GM23338 (cell line): ENCODE results near the gene APOBR. TPM values are rescaled to one million over a fixed set of nuclear protein-coding genes. Genes with fewer than 3 reads are reported as not detected.

Experiments used
- ATAC-seq: fragments of 200-7000 bp; cut with Tn5 transposase; 3 replicates; pipeline ENCODE4 v1.9.1; 2020
- DNase-seq: peaks from one replicate; pipeline ENCODE4 v3.0.0-alpha.2; 2015; ENCODE audit warnings: low spot score
- H2AFZ ChIP-seq: fragments of 200-600 bp; sonication (generic); 2 replicates; pipeline ENCODE4 v1.8.0; 2016; ENCODE audit warnings: antibody characterized with exemption, mild to moderate bottlenecking, moderate library complexity
- H3F3A ChIP-seq: fragments of 200-600 bp; sonication (generic); replicated peaks from 2 replicates; pipeline ENCODE4 v1.8.0; 2017; ENCODE audit warnings: antibody characterized with exemption, mixed run types, low read depth
- H3K27ac ChIP-seq: fragments of 200-600 bp; sonication (generic); 2 replicates; pipeline ENCODE4 v1.6.1; 2016; ENCODE audit warnings: low read depth
- H3K27me3 ChIP-seq: fragments of 200-600 bp; sonication (generic); 2 replicates; pipeline ENCODE4 v1.8.0; 2016; ENCODE audit warnings: mild to moderate bottlenecking, mixed run types, moderate library complexity; ENCODE audit not compliant: insufficient read depth
- H3K36me3 ChIP-seq: fragments of 200-600 bp; sonication (generic); 2 replicates; pipeline ENCODE4 v1.8.0; 2016; ENCODE audit warnings: mild to moderate bottlenecking; ENCODE audit not compliant: insufficient read depth
- H3K4me1 ChIP-seq: fragments of 200-600 bp; sonication (generic); 2 replicates; pipeline ENCODE4 v1.8.0; 2016; ENCODE audit warnings: mild to moderate bottlenecking, moderate library complexity; ENCODE audit not compliant: insufficient read depth
- H3K4me2 ChIP-seq: fragments of 200-600 bp; sonication (generic); 2 replicates; pipeline ENCODE4 v1.7.1; 2017; ENCODE audit warnings: mixed run types
- H3K4me3 ChIP-seq: fragments of 200-600 bp; sonication (generic); 2 replicates; pipeline ENCODE4 v1.6.1; 2016; ENCODE audit warnings: mixed run types
- H3K79me2 ChIP-seq: fragments of 200-600 bp; sonication (generic); replicated peaks from 2 replicates; pipeline ENCODE4 v1.8.0; 2017; ENCODE audit warnings: mild to moderate bottlenecking; ENCODE audit not compliant: insufficient read depth
- H3K9me2 ChIP-seq: fragments of 200-600 bp; sonication (generic); 2 replicates; pipeline ENCODE4 v1.8.0; 2017; ENCODE audit not compliant: insufficient read depth
- H4K20me1 ChIP-seq: fragments of 200-600 bp; sonication (generic); replicated peaks from 2 replicates; pipeline ENCODE4 v1.8.0; 2017; ENCODE audit warnings: mild to moderate bottlenecking; ENCODE audit not compliant: insufficient read depth
- H3K27ac Mint-ChIP-seq: 2 replicates; pipeline ENCODE4 v1.8.0; 2020; ENCODE audit warnings: inconsistent platforms, mild to moderate bottlenecking, moderate library complexity, mixed read lengths
- H3K27me3 Mint-ChIP-seq: 3 replicates; pipeline ENCODE4 v1.8.0; 2022; ENCODE audit warnings: low read depth, mild to moderate bottlenecking, moderate library complexity, mixed read lengths, inconsistent platforms; ENCODE audit not compliant: insufficient read depth, poor library complexity
- H3K36me3 Mint-ChIP-seq: 3 replicates; pipeline ENCODE4 v1.8.0; 2021; ENCODE audit warnings: low read depth, mild to moderate bottlenecking, inconsistent platforms, moderate library complexity, mixed read lengths
- H3K4me1 Mint-ChIP-seq: 3 replicates; pipeline ENCODE4 v1.8.0; 2020; ENCODE audit warnings: mild to moderate bottlenecking, inconsistent platforms, mixed read lengths
- H3K4me3 Mint-ChIP-seq: 3 replicates; pipeline ENCODE4 v1.8.0; 2021; ENCODE audit warnings: moderate library complexity, mild to moderate bottlenecking, inconsistent platforms, mixed read lengths
- H3K9me3 Mint-ChIP-seq: 3 replicates; pipeline ENCODE4 v1.8.0; 2020; ENCODE audit warnings: moderate library complexity, mild to moderate bottlenecking, inconsistent platforms, mixed read lengths
- CREB1 ChIP-seq: fragments of 250-450 bp; sonication (Bioruptor Pico); IDR thresholded peaks from 2 replicates; pipeline ENCODE4 v1.5.0; 2020; ENCODE audit warnings: low read depth, mild to moderate bottlenecking, moderate library complexity
- ETS1 ChIP-seq: IDR thresholded peaks from 2 replicates; pipeline ENCODE4 v1.6.1; 2016; ENCODE audit warnings: antibody characterized with exemption
- EZH2phosphoT487 ChIP-seq: fragments of 200-600 bp; sonication (generic); IDR thresholded peaks from one replicate; pipeline ENCODE4 v1.8.1; 2018; ENCODE audit warnings: antibody characterized with exemption; ENCODE audit not compliant: unreplicated experiment
- REST ChIP-seq: IDR thresholded peaks from one replicate; pipeline ENCODE4 v1.6.1; 2018; ENCODE audit warnings: antibody characterized with exemption; ENCODE audit not compliant: unreplicated experiment
- STAT1 ChIP-seq: IDR thresholded peaks from one replicate; pipeline ENCODE4 v1.6.1; 2016; ENCODE audit warnings: antibody characterized with exemption; ENCODE audit not compliant: unreplicated experiment
- polyA plus RNA-seq: library from polyadenylated mRNA; unstranded; fragments of >200 nt; fragmentation: Nextera tagmentation; extraction: Ambion mirVana; gene quantifications from 2 replicates; pipeline ENCODE4 v1.2.1, GENCODE V29; 2016
- total RNA-seq: library from RNA; depleted of rRNA; stranded (reverse); fragments of >200 nt; shearing (Covaris generic); gene quantifications from 2 replicates; pipeline ENCODE4 v1.2.3, GENCODE V29; 2014
- TF ChIP-seq, protein P1 (sequence below): fragments of 250-450 bp; sonication (Bioruptor Pico); IDR thresholded peaks from 2 replicates; pipeline ENCODE4 v1.5.0; 2020; ENCODE audit warnings: mild to moderate bottlenecking, moderate library complexity

Gene APOBR
- total and polyA plus RNA-seq, 2 experiments from 2014 or later, result 0.07 TPM; not detected in 1

GRCh38 chr16:28524681-28525171, 30.3 kb downstream of the APOBR start:
- ATAC-seq, result no peak

More at GRCh38 chr16:28524681-28525171, 30.3 kb downstream of the APOBR start:
- no peak overlapping the region for H2AFZ ChIP-seq
- H3K4me3 ChIP-seq, result no peak overlapping the region
- no peaks in the 10 kb centered on the region for H3K4me1 ChIP-seq
- H3K27me3 Mint-ChIP-seq, result peaks cover 5% of the 10 kb centered on the region
- H3K27me3 ChIP-seq, result no peaks in the 10 kb centered on the region
- no peaks in the 10 kb centered on the region for H3F3A ChIP-seq
- no peaks in the 10 kb centered on the region for H3K9me2 ChIP-seq
- no peaks in the 10 kb centered on the region for H3K79me2 ChIP-seq
- no peaks in the 10 kb centered on the region for H4K20me1 ChIP-seq
- H3K36me3 Mint-ChIP-seq, result no peaks in the 10 kb centered on the region
- no peak overlapping the region for H3K4me2 ChIP-seq
- H3K4me1 Mint-ChIP-seq, result no peaks in the 10 kb centered on the region
- no peak for DNase-seq
- H3K27ac ChIP-seq, result no peak overlapping the region
- H3K36me3 ChIP-seq, result no peaks in the 10 kb centered on the region
- H3K27ac Mint-ChIP-seq, result no peak overlapping the region
- TF ChIP-seq STAT1 (no peak), REST (no peak), EZH2phosphoT487 (no peak), CREB1 (CRISPR knock-in tag) (no peak), ETS1 (no peak)
- TF ChIP-seq, protein P1, sequence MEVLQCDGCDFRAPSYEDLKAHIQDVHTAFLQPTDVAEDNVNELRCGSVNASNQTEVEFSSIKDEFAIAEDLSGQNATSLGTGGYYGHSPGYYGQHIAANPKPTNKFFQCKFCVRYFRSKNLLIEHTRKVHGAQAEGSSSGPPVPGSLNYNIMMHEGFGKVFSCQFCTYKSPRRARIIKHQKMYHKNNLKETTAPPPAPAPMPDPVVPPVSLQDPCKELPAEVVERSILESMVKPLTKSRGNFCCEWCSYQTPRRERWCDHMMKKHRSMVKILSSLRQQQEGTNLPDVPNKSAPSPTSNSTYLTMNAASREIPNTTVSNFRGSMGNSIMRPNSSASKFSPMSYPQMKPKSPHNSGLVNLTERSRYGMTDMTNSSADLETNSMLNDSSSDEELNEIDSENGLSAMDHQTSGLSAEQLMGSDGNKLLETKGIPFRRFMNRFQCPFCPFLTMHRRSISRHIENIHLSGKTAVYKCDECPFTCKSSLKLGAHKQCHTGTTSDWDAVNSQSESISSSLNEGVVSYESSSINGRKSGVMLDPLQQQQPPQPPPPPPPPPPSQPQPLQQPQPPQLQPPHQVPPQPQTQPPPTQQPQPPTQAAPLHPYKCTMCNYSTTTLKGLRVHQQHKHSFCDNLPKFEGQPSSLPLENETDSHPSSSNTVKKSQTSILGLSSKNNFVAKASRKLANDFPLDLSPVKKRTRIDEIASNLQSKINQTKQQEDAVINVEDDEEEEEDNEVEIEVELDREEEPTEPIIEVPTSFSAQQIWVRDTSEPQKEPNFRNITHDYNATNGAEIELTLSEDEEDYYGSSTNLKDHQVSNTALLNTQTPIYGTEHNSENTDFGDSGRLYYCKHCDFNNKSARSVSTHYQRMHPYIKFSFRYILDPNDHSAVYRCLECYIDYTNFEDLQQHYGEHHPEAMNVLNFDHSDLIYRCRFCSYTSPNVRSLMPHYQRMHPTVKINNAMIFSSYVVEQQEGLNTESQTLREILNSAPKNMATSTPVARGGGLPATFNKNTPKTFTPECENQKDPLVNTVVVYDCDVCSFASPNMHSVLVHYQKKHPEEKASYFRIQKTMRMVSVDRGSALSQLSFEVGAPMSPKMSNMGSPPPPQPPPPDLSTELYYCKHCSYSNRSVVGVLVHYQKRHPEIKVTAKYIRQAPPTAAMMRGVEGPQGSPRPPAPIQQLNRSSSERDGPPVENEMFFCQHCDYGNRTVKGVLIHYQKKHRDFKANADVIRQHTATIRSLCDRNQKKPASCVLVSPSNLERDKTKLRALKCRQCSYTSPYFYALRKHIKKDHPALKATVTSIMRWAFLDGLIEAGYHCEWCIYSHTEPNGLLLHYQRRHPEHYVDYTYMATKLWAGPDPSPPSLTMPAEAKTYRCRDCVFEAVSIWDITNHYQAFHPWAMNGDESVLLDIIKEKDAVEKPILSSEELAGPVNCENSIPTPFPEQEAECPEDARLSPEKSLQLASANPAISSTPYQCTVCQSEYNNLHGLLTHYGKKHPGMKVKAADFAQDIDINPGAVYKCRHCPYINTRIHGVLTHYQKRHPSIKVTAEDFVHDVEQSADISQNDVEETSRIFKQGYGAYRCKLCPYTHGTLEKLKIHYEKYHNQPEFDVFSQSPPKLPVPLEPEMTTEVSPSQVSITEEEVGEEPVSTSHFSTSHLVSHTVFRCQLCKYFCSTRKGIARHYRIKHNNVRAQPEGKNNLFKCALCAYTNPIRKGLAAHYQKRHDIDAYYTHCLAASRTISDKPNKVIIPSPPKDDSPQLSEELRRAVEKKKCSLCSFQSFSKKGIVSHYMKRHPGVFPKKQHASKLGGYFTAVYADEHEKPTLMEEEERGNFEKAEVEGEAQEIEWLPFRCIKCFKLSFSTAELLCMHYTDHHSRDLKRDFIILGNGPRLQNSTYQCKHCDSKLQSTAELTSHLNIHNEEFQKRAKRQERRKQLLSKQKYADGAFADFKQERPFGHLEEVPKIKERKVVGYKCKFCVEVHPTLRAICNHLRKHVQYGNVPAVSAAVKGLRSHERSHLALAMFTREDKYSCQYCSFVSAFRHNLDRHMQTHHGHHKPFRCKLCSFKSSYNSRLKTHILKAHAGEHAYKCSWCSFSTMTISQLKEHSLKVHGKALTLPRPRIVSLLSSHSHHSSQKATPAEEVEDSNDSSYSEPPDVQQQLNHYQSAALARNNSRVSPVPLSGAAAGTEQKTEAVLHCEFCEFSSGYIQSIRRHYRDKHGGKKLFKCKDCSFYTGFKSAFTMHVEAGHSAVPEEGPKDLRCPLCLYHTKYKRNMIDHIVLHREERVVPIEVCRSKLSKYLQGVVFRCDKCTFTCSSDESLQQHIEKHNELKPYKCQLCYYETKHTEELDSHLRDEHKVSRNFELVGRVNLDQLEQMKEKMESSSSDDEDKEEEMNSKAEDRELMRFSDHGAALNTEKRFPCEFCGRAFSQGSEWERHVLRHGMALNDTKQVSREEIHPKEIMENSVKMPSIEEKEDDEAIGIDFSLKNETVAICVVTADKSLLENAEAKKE (CRISPR knock-in tag), result no peak
- H3K9me3 Mint-ChIP-seq, result peaks cover 14% of the 10 kb centered on the region; the same call in 1 of the 3 replicates
- no peak overlapping the region for H3K4me3 Mint-ChIP-seq
